Measurements from ENCODE around the gene CA5B.
"Not testable (repeated sequence)": the region's sequence is repeated elsewhere in the genome, so short reads cannot be mapped to it uniquely, and the experiment has no call there.

The CA5B gene, protein sequence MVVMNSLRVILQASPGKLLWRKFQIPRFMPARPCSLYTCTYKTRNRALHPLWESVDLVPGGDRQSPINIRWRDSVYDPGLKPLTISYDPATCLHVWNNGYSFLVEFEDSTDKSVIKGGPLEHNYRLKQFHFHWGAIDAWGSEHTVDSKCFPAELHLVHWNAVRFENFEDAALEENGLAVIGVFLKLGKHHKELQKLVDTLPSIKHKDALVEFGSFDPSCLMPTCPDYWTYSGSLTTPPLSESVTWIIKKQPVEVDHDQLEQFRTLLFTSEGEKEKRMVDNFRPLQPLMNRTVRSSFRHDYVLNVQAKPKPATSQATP

DNA sequence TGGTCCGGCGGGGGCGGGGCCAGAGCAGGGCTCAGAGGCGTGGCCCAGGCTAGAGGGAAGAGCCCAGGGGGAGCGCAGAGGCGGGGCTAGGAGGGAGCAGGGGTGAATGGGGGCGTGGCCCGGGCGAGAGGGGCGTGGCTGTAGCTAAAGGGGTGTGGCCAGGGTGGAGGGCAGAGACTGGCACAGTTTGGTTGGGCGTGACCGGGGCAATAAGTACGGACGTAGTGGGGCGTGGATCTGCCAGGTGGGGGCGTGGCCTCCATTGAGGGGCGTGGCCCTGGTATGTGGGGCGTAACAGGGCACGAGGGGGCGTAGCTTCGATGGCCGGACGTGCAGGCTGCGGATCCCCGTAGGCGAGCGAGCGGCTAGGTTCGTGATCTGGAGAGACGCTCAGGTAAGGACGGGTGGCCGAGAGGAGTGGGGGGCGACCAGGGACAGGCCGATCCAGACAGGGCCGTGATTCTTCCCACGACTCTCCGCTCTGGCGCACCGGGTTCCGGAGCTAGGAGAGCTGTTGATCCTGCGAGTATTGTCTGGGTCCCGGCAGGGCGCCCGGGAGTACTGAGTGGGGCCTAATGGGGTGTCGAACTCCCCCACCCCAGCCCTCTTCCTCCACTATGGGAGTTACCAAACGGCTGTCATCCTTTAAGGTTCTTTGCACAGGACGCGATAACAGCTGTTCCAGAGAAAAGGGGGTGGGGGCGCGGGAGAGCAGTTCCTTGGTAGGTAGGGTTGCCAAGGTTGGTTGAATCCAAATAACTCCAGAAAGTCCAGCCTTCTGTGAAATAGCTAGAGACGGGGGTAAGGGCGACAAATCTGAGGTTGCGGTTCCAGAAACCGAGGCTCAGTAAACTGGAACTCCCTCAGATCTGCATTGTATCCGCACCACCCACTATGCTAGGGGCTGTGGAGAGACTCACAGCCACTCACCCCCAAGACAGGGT is at the start of gene CA5B:
Gene CA5B (plus strand): TSS at position 312 of the 944 bp plus-strand sequence. CDS start 11,754 bp downstream, outside the sequence.
- DNase-seq (ENCODE audit: low read depth in 2 of 2) = peak; percentile 94 to 100

DNA sequence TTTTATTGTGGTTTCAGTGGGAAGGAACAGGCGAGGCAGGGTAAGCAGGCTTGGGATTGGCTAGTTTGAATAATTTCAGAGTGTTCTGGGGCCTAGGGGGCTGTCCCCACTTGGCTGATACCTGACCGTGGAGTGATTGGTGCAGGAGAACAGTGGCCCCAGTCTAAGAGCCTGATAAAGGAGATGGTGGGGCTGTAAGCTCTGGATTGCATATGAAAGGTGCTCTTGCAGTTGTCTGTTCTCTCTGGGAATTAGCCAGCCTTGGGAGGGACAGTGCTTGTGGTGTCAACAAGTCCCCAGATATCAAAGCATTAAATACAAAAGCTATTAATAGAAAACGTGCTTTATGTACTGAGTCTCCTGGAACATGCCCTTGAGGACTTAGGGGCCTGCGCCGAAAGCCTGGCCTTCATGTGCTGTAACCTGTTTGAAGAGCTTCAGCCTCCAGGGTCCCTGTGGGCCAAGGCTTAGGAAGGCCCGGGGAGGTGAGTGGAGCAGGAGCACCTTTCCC is 43.1 kb upstream of the CA5B start:
- no peak for DNase-seq (ENCODE audit: low read depth in 2 of 2)

DNA sequence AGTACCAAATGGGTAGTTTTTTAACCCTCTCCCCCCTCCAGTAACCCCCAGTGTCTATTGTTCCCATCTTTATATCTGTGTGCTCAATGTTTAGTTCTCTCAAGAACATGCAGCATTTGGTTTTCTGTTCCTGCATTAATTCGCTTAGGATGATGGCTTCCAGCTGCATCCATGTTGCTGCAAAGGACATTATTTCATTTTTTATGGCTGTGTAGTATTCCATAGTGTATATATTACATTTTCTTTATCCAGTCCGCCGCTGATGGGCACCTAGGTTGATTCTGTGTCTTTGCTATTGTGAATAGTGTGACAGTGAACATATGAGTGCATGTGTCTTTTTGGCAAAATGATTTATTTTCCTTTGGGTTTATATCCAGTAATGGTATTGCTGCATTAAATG is 41.6 kb upstream of the CA5B start:
- no peak for DNase-seq (ENCODE audit: low read depth in 2 of 2)

DNA sequence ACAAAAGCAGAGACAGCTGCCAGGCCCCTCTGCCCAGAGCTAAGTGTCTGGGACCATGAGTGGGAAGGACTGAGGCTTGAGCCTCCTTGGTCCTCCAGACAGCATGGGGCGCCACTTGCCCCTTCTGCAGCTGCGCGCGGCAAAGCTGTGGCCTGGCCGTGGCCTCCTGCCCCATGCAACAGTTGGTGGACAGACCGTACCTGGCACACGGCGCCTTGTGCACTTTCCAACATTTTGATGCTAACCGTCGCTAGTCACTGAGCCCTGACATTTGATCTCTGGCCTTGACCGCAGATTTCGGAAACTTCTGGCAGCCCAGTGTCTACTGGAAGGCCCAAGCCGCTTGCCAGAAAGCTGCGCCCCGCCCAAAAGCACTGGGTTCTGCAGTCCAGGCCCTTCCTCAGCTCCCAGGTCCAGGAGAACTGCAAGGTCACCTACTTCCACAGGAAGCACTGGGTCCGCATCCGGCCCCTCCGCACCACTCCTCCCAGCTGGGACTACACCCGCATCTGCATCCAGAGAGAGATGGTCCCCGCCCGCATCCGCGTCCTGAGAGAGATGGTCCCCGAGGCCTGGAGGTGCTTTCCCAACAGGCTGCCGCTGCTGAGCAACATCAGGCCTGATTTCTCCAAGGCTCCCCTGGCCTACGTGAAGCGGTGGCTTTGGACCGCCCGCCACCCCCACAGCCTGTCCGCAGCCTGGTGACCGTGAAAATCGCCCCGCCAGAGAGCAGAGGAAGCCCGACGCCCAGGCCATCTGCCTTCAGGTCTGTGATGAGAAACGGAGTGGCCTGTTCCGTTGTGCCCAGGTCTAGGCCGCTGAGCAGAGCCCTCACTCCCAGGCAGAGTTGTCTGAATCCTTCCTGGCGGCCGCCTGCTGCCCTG is 35.3 kb upstream of the CA5B start:
- no peak for DNase-seq (ENCODE audit: low read depth in 2 of 2)

DNA sequence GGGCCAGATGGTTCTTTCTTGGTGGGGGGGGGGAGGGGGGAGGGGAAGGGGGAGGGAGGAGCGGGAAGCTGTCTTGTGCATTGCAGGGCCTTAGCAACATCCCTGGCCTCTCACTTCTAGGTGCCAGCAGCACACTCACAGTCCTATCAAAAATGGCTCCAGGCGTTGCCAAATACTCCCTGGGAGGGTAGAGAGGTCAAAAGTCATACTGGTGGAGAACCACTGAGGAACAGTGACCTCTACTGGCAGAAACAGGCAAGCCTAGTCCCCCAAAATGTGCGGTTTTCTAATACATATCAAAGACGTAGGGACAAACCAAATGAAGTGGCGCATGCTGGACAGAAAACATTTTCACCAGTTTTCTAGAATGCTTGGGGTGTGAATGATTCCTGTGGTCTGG is 34.3 kb upstream of the CA5B start:
- not testable (repeated sequence) for DNase-seq (ENCODE audit: low read depth in 2 of 2)

DNA sequence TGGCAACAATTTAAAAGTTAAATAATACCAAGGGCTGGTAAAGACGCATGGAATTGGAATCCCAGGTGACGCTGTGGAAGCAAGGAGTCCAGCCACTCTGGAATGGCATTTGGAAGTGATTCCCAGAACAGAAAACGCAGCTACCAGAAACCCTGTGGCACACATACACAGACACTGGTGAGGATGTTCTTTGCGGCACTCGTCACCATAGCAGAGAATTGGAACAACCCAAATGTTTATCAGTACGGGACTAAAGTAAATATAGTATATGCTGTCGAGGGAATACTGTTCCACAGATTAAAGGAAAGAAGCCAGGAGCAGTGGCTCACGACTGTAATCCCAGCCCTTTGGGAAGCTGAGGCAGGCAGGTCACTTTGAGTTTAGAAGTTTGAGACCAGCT is 33.8 kb upstream of the CA5B start:
- not testable (repeated sequence) for DNase-seq (ENCODE audit: low read depth in 2 of 2)

DNA sequence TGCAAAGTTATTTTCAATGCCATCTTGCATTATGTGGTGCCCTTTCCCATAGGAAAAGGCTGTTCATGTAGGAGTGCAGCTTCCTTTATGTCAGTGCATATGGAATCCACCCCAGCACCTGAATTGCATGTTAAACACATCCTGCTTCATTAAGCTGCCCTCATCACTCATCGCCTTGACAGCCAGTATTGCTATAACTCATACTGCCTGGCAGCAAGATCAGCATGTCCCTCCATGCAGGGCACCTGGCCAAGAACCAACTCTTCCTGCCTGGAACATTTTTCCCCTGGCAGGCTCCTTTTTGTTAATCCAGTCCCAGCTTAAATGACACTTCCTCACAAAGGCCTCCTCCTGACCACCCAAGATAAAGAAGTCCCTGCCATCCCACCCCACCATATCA is 23.5 kb upstream of the CA5B start:
- DNase-seq (ENCODE audit: low read depth in 2 of 2) = no peak

DNA sequence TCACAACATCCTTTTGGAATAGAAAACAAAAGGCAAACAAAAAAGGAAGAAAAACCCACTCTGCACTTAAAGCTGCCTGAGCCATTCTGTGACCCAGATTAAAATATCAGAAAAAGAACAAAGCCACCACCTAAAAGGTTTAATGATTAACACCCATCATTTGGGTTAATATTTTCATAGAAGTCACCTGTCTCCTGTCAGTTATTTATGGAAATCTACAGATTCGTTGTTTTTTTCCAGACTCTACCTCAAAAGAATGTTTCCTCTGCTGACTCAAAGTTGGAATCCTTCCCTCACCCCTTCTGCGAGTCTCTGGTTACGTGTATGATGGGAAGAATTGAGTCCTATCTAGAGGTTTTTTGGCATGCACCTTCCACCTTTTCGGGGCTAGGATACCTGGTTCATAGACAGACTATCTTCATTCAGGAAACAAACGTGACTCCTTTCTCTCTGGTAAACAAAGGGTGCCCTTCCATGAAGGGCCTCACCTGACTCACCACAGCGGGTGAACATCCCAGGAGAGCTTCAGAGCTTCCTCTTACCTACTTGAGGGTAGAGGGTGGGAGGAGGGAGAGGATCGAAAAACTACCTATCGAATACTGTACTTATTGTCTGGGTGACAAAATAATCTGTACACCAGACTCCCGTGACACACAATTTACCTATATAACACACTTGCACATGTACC is 19.6 kb upstream of the CA5B start:
- DNase-seq (ENCODE audit: low read depth in 2 of 2) = no peak

DNA sequence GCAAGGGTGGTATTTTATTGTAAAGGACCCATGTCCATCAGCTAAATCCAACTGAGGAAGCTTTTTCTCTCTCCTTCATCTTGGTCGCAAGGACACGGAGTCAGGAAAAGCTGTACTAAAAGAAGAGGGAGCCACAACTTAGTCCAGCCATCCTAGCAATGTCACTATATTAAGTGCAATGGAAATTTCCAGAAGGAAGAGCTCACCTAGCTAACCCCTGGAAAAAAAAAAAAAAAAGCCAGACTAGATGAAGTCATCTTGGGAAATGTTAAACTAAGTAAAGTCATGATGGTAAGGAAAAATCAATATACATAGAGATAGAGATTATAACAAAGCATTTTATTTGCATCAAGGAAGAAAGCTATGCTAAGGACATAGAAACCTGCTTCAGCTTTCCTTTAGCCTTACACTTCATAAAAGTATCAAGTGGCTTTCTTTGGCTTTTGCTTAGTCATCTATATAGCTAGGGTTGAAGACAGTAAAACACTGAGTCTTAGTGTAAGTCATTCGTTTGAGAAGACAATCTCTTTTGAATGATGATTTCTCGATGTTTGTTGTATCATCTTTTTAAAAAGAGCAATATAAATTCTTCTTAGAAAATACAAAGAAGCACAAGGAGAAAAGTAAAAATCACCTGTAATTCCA is 18.6 kb upstream of the CA5B start:
- no peak for DNase-seq (ENCODE audit: low read depth in 2 of 2)

DNA sequence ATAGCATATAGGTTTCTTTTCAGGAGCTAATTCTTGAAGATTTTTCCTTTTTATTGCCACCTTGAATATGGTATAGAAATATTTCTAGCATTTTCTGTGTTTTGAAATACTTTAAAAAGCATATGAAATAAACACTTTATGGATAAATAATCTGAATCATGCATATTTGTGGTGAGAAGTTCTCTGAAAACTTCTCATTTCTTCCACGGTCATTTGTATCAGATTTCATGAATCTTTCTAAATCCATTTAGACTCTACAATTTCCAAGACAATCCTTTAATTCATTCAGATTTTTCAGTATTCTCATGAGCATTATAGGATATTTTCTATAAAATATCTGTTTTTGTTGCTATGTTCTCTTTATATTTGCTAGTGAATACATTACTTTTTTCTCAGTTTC is 16.2 kb upstream of the CA5B start:
- DNase-seq (ENCODE audit: low read depth in 2 of 2) = no peak

DNA sequence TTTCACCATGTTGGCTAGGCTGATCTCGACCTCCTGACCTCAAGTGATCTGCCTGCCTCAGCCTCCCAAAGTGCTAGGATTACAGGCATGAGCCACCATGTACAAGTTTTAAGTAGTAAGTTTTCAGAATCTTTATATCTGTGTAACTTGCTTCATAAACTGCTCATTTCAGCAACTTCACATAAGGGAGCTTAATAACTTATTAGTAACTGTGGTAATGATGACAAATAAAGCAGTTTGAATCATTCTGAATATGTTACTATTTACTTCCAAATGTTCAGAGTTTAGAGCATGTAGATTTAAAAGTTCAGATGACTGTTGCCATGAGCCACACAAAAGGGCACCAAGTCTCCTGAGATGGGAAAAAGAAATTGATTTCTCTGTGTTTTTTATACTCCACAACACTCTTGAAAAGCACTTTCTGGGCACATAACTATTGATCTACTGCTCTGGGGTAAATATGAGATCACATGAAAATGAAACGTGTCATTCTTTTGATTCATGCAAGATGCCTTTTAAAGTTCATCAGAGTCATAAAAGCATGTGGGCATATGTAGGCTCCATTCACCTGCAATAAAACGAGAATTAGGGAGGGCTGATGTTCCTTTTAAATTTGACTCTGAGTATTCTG is 14.1 kb upstream of the CA5B start:
- DNase-seq (ENCODE audit: low read depth in 2 of 2) = no peak

DNA sequence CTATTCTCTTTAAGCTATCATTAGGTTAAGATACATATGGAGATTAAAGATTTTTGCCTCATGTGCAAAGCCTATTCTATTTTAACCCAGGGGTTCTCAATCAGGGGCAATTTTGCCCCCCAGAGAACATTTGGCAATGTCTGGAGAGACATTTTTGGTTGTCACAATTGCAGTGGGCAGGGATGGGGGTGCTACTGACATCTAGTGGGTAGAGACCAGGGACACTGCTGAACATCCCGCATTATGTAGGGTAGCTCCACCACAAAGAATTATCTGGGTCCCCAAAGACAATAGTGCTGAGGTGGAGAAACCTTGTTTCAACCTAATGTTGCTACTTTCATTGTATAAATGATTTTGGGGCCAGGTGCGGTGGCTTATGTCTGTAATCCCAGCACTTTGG is 13.2 kb upstream of the CA5B start:
- no peak for DNase-seq (ENCODE audit: low read depth in 2 of 2)

DNA sequence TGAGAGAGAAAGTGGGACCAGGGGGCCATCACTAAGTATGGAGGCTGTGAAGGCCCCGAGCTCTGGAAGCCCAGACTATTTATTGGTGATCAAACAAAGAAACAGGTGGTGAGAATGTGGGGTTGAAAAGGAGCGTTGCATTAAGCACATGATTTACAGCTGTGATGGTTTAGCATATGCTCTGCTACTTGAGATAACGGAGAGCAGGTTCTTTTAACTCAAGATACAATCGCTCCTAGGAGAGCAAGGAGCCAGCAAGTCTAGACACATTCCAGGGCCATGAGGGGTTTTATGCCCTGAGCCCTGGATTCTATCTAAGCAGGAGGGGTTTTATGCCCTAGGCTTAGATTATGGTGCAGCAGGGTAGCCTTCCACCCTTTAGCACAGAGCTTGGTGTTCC is 6.7 kb upstream of the CA5B start:
- not testable (repeated sequence) for DNase-seq (ENCODE audit: low read depth in 2 of 2)

DNA sequence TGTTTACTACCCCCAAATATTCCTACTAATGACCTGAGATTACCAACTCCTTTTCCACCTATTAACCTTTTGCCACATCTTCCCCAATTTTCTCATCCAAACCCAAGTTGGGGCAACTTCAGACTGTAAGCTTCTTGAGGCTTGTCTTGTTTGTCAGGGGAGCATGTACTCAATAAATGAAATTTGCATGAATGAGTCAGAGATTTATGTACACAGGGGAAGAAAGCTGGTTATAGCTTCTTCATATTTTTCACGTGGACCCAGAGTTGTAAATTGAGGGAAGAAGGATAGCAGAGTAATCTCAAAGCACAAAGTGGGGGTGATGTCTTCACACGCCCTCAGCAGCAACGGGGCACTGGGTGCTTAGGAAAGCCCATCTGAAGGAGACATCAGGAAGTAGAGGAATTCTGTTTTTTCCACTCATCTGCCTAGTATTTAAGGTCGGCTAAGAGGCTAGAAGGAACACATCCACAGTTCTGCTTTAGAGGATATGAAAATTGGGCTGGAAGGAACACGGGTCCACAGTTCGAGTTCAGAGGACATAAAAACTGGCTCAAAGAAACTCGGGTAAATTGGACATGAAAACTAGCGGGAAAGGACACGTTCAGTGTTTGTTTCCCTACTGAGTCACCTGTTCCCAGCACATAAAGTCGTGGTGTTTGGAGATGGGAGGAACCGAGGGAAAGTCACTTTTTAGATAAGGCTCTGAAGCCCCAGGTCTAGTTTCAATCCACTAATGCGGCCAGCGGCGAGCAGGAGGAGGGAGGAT is 696 bp upstream of the CA5B start:
- DNase-seq (ENCODE audit: low read depth in 2 of 2) = no peak

DNA sequence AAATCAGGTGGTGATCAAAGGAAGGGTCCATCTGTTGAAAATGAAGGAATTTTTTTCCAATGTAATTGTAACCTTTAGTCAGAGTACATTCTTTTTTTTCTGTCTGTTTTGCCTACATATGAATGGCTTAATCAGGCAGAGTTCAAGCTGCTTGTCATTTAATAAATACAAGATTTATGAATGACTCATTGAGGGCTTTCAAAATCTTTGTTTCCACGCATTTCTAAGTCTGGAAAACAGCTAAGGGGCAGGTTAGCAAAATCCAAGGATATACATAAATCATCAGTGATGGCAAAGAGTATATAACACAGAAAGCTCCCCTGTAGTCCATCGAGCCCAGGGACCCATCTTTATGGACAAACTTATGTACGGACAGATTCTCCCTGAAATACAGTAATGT is 1.8 kb downstream of the CA5B start:
- DNase-seq (ENCODE audit: low read depth in 2 of 2) = no peak

DNA sequence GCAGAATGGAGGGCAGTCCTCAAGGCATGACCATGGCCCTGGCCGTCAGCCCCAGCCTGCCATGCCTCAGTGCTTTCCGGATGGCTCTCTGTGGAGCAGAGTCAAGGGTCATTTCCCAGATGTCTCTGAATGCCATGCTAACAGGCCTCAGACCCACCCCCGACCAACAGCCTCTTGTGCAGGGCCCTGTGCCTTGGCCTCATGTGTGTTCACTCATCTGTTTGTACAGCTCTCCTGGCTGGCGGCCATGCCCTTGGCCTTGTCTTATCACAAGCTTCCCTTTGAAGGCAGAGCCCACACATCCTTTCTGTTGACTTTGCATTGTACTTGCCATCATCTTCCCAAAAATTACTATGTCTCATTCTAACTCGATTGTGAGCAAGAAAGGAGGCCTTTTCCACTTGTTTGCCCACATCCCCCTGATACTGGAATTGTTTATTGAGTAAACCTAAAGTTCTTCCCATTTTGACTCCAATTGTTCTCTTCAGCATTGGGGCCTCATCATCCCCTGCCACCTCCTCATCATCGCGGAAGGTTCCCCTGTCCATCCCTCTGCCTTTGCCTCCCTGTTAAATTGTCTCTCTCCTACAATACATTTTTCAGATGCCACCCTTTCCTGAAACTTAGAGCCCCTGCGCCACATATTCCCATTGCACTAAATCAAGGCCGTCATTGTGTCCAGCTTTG is 6.3 kb downstream of the CA5B start:
- no peak for DNase-seq (ENCODE audit: low read depth in 2 of 2)

DNA sequence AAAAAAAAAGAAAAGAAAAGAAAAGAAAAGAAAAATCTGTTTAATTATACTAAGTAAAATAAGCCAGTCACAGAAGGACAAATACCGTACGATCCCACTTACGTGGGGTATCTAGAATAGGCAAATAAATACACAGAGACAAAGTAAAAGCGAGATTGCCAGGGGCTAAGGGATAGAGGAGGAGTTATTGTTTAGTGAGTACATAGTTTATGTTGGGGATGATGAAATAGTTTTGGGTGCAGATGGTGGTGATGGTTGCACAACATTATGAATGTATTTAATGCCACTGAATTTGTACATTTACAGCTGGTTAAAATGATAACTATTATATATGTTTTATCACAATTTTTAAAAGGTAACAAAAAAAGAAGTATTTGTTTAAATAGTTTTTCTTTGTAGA is 7.1 kb downstream of the CA5B start:
- no peak for DNase-seq (ENCODE audit: low read depth in 2 of 2)

DNA sequence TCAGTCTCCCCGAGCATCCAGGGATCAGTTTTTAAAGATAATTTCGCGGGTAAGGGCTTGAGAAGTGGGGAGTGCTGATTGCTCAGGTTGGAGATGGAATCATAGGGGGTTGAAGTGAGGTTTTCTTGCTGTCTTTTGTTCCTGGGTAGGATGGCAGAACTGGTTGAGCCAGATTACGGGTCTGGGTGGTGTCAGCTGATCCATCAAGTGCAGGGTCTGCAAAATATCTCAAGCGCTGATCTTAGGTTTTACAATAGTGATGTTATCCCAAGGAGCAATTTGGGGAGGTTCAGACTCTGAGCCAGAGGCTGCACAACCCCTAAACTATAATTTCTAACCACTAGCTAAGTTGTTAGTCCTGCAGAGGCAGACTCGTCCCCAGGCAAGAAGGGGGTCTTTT is 8.6 kb downstream of the CA5B start:
- not testable (repeated sequence) for DNase-seq (ENCODE audit: low read depth in 2 of 2)
